Glomerular endothelial cell (primary cell): Measurements from ENCODE around the gene FRY. TPM values are rescaled to one million over a fixed set of nuclear protein-coding genes. Genes with fewer than 3 reads are reported as not detected.

Experiments used
- DNase-seq: peaks from one replicate; pipeline ENCODE4 v3.0.0-alpha.2; 2011; ENCODE audit warnings: low read depth, low spot score; ENCODE audit errors: extremely low read depth
- total RNA-seq: library from RNA; depleted of rRNA; stranded (reverse); fragments of >200 nt; gene quantifications from 2 replicates; pipeline ENCODE4 v1.2.3, GENCODE V29; 2015

FRY gene
- total RNA-seq, 1 donor from 2014 or later = 18.2 TPM

- DNase-seq = no peak
These were observed 94.2 kb downstream of the FRY start for GRCh38 chr13:32125751-32126150.

- DNase-seq = no peak
These were observed 94.7 kb downstream of the FRY start for GRCh38 chr13:32126278-32126677.

DNA sequence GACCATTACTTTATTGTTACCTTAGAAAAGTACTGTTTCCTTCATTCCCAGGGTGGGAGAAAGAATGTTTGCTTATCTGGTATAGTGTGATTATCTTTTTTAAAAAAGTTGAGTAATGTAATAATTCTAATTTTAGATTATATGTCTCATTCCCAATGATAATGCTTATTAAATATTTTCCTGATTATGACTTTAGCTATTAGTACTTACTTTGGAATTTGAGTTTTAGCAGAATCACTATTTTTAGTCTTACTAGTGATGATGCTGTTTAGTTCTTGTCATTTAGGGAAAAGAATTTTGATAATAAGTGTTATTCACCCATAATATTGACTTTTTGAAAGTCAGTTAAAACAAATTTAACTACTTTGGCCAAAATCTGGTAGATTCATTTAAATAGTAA lies 95.2 kb downstream of the FRY start:
- DNase-seq = no peak

DNA sequence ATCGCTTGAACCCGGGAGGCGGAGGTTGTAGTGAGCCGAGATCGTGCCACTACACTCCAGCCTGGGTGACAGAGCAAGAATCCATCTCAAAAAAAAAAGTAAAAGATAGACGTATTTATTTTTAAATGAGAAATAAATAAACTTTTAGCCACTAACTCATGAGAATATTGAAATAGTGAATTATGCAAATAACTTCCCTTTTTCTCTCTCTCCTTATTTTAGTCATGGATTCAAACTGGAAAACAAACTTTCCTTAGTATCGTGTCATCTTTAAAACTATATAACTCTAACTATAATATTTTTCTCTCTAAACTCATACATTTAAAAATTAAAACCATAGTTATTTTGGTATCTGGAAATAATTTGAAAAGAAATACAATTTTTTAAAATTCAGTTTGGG lies 96.1 kb downstream of the FRY start:
- no peak for DNase-seq

DNA sequence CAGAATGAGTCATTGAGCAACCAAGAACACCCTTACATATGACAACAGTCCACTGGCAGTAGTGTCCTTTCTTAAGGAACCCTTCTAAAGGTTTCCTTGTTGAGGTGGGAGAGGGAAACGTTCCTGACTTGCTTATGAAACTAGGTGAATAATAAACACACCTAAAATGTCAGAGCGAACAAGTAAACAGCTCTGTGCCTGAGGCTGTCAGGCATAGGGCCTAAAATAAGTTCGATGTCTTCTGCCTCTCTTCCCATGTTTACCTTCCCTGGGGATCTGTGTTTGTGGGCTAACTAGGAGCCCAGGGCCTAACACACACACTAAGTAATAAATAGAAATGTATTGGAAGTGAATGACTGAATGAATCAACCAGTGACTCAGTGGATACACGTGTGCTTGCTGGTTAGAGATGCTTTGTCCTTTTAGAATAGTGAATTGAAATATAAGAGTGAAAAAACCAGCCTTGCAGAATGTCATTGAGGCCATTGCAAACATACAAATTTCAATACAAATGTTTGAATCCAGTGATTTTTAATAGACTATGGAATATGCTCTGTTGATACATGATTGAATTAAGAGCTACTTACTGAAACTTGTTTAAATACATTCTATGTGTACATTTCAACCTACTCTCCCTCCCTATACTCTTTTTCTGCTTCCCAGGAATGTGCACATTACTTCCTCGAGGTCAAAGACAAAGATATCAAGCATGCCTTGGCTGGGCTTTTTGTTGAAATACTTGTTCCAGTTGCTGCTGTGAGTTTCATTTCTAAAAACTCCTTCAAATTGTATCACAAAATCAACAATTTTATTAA lies 102.9 kb downstream of the FRY start:
- no peak for DNase-seq

DNA sequence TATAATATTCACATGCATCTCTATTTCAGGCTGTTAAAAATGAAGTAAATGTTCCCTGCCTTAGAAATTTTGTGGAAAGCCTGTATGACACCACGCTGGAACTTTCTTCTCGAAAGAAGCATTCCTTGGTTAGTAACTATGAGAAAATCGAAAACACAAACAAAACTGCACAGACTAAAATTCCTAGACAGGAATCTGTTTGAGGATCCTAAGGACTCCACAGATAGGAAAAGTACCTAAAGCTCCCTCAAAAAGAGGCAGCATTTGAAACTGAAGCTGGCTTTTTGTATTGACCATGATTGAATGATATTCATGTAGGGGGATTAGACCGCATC lies 103.4 kb downstream of the FRY start:
- no peak for DNase-seq

DNA sequence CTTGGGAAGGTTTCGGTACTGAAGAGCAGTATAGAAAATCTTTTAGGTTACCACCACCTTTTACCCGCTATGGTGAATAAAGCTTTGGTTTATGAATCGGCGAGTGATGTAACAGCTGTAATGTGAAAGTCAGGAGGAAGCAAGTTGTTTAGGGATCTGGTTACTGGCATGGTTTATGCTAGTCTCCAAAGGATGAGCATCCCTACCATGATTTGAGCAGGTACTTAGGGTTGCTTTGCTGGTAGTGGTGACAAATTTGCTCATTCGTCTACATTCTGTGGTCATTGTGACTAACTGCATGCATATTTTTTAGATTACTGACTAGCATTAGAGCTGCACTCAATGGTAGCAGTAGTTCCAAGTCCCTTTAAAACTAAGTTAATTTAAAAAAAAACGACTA lies 104.1 kb downstream of the FRY start:
- no peak for DNase-seq

DNA sequence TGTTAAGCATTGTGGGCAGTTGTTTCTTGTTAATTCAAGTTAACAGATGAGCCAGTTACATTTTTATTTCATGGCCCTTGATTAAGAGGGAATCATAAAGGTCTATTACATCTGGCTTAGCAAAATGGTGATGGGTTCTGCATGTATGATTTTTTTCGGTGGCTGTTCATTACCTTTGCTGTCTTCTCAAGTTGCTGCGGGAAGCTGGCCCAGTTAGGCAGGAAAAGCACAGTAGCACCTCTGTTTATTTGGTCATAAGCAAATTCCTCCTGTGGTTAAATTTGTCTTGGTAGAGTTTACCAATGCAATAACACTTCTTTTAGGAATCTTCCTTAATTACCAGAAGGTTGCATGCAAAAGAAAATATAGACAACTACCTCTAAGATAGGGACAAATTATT lies 104.5 kb downstream of the FRY start:
- DNase-seq = no peak

GRCh38 chr13:32136716-32137115 lies 105.1 kb downstream of the FRY start:
- DNase-seq = no peak

GRCh38 chr13:32139251-32139650 lies 107.7 kb downstream of the FRY start:
- no peak for DNase-seq

DNA sequence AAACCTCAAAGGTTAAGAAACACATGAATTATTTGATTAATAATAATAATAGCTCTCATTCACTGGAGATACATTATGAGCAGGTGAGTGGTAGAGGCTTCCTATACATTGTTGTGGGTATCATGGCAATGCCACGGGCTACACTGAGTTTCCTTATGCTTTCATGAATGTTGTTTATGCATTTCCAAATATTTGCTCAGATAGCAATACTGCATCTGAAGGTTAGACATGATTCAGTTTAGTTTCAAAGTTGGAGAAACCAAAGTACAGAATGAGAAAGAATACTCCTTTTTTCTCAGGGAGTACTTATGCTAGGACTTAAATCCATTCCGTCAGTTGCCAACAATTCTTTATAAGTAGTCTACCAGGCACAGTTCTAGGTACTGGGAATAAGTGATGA lies 108.5 kb downstream of the FRY start:
- no peak for DNase-seq

- DNase-seq = no peak
These were observed 109.9 kb downstream of the FRY start for GRCh38 chr13:32141462-32141861.

DNA sequence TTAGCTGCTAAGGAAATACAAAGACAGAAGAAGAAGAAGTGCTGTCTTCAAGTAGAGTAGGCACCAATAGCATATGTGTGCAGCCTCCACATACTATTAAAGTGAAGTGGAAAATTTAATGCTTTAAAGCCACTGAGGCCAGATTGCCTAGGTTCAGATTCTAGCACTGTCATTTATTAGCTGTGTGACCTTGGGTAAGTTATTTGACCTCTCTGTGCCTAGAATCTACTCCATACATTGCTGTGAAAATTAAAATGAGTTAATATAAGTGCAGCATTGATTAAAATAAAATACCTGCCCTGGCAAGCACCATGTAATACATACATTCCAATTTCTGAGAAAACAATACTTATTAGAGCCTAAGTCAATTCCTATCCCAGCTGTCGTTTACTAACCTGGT lies 110.5 kb downstream of the FRY start:
- no peak for DNase-seq

DNA sequence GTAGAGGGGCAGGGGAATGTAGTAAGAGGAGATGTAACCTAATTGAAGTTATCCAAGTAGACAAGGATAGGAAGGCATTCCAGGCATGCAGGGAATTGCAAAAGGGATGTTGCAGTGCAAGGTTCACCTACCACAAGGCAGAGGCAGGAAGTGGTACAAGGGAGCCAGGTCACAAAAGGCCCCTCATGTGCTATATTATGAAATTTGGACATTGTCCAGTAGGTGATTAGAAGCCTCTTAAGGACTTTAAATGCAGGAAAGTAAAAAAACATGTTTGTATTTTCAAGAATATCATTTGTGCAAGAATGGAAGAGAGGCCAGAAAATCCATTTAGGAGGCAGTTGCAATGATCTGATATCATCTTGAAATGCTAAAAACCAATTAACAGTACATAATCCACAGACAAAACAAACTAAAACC lies 111.4 kb downstream of the FRY start:
- DNase-seq = peak; percentile 82

GRCh38 chr13:32147193-32147592 lies 115.6 kb downstream of the FRY start:
- DNase-seq = no peak

GRCh38 chr13:32147976-32148375 lies 116.4 kb downstream of the FRY start:
- DNase-seq = no peak

DNA sequence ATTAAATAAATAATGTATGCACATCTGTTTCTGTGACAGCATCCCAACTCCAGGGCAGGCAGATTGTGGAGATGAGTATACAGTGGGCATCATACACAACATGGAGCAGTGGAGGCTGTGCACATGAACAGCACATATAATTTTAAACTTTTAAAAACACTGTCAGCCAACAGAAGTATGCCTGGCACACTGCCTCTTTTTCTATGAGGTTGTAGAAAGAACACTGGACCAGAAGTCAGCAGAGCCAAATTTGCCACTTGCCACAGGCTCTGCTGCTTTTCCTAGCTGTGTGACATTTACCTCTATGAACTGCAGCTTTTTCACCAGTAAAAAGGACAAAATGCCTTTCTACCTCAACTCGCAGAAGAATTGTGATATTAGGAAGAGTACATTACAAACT lies 118.7 kb downstream of the FRY start:
- no peak for DNase-seq

- no peak for DNase-seq
These were observed 119.2 kb downstream of the FRY start for GRCh38 chr13:32150794-32151193.

DNA sequence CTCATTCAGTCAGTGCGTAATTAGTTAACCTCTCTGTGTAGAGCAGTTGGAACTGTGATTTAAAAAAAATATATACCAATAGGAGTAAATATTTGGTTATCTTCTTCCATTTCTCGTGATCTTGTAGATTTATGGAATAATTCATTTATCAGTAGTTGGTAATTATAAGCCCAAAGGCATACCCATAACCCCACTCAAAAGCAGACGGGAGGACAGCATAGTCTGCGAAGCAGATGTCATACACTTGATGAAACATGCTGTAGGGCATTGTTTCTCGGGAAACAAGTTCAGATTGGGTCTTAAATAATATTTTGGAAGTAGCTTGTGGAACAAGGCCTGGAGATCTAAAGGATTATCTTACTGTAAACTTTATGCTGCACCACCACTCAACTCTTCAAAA lies 119.7 kb downstream of the FRY start:
- no peak for DNase-seq

DNA sequence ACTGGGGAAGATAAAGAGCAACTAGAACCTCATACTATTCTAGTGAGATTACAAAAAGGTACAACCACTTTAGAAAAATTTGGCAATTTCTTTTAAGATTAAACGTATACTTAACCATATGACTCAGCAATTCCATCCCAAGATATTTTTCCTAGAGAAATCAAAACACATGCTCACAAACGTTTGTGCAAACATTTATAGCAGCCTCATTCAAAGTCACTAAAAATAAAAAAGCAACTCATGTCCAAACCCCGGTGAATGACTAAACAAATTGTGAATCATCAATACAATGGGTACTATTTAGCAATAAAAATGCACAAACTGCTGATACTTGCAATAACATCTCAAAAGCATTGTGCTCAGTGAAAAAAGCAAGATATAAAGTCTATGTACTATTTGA lies 121.5 kb downstream of the FRY start:
- DNase-seq = peak; percentile 16

- DNase-seq = no peak
These were observed 127.7 kb downstream of the FRY start for GRCh38 chr13:32159137-32159869.

GRCh38 chr13:32162395-32163005 lies 130.9 kb downstream of the FRY start:
- DNase-seq = no peak
